DOHH2 (cell line): Measurements from ENCODE around the gene OTOF.

Experiments used
- CTCF ChIP-seq: fragments of 200-600 bp; sonication (generic); IDR thresholded peaks from one replicate; pipeline ENCODE4 v1.5.1; 2014; ENCODE audit warnings: antibody characterized with exemption, mild to moderate bottlenecking, low read depth, low read length; ENCODE audit not compliant: poor library complexity, severe bottlenecking
- EZH2phosphoT487 ChIP-seq: fragments of 200-600 bp; sonication (generic); IDR thresholded peaks from 2 replicates; pipeline ENCODE4 v1.6.1; 2017; ENCODE audit warnings: borderline replicate concordance, mild to moderate bottlenecking, antibody characterized with exemption, low read length, moderate library complexity, mixed read lengths

GRCh38 chr2:26423750-26424149 is 54.2 kb downstream of the OTOF start:
- no peak for TF ChIP-seq CTCF
- no peak for TF ChIP-seq EZH2phosphoT487
